ENCODE results near the gene MYH10. TPM values are rescaled to one million over a fixed set of nuclear protein-coding genes. Genes with fewer than 3 reads are reported as not detected.

Gene MYH10
- total RNA-seq, 1 donor from 2014 or later, result 83.3 TPM

DNA sequence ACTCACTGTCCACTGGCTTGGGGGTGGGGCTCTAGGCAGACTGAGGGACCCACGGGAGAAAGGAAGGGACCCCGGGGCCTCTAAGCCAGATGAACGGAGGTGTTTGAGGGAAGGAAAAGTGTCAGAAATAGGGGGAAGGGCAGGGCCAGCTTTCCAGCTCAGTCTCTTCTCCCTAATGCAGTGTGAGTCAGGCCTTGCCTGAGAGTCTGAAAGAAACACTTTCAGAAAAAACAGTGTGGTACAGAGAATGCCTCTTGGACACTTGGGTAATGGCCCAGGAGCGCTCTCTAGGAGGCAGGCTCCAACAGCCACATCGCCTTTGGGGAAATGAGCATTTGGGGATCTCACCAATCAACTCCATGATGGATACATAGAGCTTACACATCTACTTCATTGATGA lies 148.0 kb downstream of the MYH10 start:
- no peaks in the 10 kb centered on the region for H3K9me3 ChIP-seq
- H3K36me3 ChIP-seq, result peaks cover 80% of the 10 kb centered on the region
- no peak overlapping the region for H3K4me3 ChIP-seq
- no peak overlapping the region for H3K27ac ChIP-seq
- no peak for TF ChIP-seq CTCF (IDR thresholded peaks at IDR 0.05)
- peaks cover 11% of the 10 kb centered on the region for H3K4me1 ChIP-seq
- DNase-seq, result no peak
- no peak for ATAC-seq
- intact Hi-C loops (cut with DNase I), result no loop called here
- H3K27me3 ChIP-seq (ENCODE audit: low read depth), result no peaks in the 10 kb centered on the region

GRCh38 chr17:8481703-8482102 lies 148.8 kb downstream of the MYH10 start:
- Histone ChIP-seq H3K27me3 (ENCODE audit: low read depth) (no peaks in the 10 kb centered on the region), H3K27ac (no peak overlapping the region), H3K9me3 (no peaks in the 10 kb centered on the region), H3K4me1 (peaks cover 11% of the 10 kb centered on the region), H3K36me3 (peaks cover 79% of the 10 kb centered on the region), H3K4me3 (no peak overlapping the region)
- no peak for TF ChIP-seq CTCF (IDR thresholded peaks at IDR 0.05)
- ATAC-seq, result no peak
- intact Hi-C loops (cut with DNase I), result no loop called here
- DNase-seq, result no peak

DNA sequence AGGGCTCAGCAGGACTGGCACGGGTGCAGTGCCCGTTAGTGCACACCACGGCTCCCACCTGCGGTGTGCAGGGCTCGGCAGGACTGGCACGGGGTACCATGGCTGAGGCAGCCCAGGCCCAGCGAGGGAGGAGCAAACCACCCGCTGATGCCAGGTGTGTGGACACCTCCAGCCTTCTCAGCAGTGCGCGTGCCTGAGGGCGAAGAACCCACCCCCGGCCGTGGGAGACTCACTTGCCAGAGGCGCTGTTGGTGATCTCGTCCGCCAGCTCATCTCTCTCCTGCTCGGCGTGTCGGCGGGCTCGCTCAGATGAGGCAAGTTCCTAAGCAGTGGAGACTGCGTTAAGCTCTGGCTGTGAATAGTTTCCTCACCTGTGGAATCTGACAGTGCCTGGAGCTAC lies 149.4 kb downstream of the MYH10 start:
- Histone ChIP-seq H3K9me3 (no peaks in the 10 kb centered on the region), H3K27me3 (ENCODE audit: low read depth) (no peaks in the 10 kb centered on the region), H3K36me3 (peaks cover 85% of the 10 kb centered on the region), H3K4me1 (peaks cover 11% of the 10 kb centered on the region), H3K27ac (no peak overlapping the region), H3K4me3 (no peak overlapping the region)
- no peak for ATAC-seq
- intact Hi-C loops (cut with DNase I), result no loop called here
- no peak for TF ChIP-seq CTCF (IDR thresholded peaks at IDR 0.05)
- no peak for DNase-seq

GRCh38 chr17:8480011-8480976 lies 150.2 kb downstream of the MYH10 start:
- Histone ChIP-seq H3K4me1 (peaks cover 11% of the 10 kb centered on the region), H3K9me3 (no peaks in the 10 kb centered on the region), H3K27me3 (ENCODE audit: low read depth) (no peaks in the 10 kb centered on the region), H3K36me3 (peaks cover 93% of the 10 kb centered on the region), H3K27ac (no peak overlapping the region), H3K4me3 (no peak overlapping the region)
- DNase-seq (no peak), ATAC-seq (no peak)
- TF ChIP-seq CTCF (IDR thresholded peaks at IDR 0.05), result no peak
- intact Hi-C loops (cut with DNase I), result no loop called here

DNA sequence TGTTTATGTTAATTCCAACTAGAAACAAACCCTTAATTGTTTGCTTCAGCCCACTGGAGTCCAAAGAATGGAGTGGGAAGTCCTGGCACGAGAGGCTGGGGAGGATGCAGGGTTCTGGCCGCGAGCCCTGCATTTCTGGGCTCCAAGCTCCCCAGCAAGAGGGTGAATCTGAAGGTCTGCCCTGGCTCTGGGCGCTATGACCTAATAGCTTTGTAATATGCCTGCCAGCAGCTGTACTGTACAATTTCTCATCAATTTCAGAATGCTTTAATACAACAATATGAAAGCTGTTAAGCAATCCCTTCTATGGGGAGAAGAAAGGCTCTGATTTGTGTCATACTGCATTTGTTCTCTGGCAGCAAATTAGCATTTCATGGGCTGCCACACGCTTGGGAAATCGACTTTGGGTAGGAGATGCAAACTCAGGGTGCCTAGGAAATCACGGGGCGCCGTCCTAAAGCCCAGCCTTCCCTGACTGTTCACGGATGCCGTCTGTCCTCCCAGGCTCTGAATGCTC lies 151.0 kb downstream of the MYH10 start:
- H3K9me3 ChIP-seq, result no peaks in the 10 kb centered on the region
- DNase-seq, result no peak
- intact Hi-C loops (cut with DNase I), result no loop called here

More for the DNA sequence above, 151.0 kb downstream of the MYH10 start:
- ATAC-seq, result peak; percentile 6 to 36
- Histone ChIP-seq H3K4me3 (no peak overlapping the region), H3K27me3 (ENCODE audit: low read depth) (no peaks in the 10 kb centered on the region), H3K27ac (no peak overlapping the region), H3K4me1 (peaks cover 11% of the 10 kb centered on the region), H3K36me3 (peaks cover 97% of the 10 kb centered on the region)
- no peak for TF ChIP-seq CTCF (IDR thresholded peaks at IDR 0.05)

Data from lower lobe of right lung (tissue), 2 donors.